NCI-H524 treated with DMSO at 0.1 percent for 48 hours (cell line): ENCODE results near the gene DENND1A.
A peak's percentile ranks its signal among the peaks of the same experiment; 100 is the strongest.

ENCODE experiments used
- DNase-seq: peaks from one replicate; lab custom pipeline; 2025; lab: John Stamatoyannopoulos, UW

The DENND1A gene

DNA sequence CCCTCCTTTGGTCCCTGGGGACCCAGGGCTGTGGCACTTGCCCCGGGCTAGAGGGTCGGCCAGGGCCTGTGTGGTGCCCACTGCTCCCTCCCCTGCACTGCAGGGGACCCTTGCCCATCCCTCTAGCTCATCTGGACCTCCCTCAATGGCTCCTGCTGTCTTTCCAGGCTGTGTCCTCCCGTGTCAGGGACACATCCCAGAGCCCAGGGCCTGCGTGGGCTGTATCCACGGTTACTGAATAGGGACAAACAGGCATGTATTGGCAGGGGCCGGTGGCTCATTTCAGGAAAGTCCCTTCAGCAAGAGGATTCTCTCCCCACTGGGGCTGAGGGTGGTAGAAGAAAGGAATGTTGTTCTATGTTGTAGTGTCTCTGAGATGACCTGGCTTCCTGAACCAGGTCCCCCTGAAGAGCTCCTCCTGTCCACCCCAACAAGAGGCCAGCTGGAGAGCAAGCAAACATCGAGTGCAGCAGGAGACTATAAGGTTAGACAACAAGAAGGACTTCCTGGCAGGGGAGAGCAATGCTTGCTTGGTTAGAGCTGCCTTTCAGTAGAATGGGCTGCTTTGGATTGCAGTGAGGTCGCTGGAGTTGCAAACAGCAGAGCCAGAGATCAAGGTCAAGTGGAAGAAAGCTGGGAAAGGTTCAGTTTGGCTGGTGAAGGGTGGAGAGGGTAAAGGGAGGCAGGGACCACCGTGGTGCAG, 575.0 kb downstream of the DENND1A start:
- DNase-seq = no peak

DNA sequence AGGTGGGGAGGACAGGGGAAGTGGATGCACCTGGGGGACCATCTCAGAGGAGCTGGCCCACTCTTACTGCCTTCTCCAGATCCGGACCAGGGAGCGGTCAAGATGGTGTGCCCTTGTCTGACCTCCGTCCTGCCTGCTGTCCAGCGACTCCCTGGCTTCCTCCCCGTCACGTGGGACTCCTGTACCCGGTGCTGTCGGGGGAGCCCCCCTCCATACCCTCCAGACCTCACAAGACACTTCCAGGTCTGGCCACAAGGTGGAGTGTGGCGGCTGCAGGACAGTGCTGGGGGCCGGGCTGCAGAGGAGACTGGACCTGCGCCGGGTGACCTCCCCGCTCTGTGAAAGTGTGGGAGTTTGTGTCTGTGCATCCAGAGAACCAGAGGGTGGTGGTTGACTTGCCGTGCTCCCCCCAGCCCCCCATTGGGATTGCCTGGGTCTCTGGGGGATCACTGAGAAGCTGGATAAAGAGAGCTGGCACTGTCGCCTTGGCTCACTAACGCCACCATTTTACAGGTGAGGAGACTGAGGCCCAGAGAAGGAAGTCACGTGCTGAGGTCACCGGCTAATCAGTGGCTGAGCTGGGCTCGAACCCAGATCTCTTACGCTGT, 575.8 kb downstream of the DENND1A start:
- DNase-seq = no peak

DNA sequence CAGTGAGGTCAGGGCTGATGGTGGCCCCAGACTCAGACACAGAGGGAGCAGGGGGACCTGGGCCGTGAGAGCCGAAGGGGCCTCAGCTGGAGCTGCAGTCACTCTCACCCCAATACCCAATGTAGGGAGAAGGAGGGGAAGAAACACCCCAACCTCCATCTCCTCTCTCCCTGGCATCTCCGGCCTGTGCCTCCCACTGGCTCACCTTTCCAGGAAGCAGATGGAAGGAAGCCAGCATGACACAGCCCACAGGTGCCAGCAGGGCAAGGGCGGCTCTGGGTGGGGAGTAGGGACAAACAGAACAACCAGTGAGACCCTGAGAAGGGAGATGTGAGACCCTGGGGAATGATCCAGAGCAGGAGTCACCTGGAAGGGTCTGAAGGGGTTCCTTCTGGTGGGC, 576.9 kb downstream of the DENND1A start:
- no peak for DNase-seq

DNA sequence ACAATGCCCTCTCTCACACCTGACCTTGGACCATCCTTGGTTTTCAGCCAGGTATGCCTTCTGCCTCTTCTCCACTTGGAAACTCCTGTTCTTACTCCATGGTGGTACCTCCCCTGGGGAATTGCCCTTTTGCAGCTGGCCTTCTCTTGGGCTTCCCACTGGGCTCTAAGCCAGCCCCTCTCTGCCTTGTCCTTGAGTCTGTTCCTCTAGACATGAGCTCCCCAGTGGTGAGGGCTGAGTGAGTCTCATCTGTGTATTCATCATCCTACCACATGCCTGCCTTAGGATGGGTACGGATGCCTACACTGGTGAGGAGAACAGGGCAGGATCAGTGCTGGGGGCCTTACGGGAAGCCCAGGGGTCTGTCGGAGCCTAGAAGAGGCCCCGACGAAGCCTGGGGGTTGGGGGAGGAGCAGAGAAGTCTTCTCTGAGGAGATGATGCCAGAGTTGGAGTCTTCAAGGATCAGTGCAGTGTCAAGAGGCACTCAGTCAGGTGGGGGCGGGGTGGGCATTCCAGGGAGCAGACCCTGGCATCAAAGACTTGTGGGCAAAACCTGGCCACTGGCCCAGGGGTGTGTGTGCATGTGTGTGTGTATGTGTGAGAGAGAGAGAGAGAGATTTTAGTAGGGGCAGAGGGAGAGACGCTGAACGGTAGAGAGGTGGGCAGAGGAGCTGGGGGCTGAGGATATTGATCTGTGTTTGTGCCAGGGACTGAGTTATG, 579.2 kb downstream of the DENND1A start:
- no peak for DNase-seq

DNA sequence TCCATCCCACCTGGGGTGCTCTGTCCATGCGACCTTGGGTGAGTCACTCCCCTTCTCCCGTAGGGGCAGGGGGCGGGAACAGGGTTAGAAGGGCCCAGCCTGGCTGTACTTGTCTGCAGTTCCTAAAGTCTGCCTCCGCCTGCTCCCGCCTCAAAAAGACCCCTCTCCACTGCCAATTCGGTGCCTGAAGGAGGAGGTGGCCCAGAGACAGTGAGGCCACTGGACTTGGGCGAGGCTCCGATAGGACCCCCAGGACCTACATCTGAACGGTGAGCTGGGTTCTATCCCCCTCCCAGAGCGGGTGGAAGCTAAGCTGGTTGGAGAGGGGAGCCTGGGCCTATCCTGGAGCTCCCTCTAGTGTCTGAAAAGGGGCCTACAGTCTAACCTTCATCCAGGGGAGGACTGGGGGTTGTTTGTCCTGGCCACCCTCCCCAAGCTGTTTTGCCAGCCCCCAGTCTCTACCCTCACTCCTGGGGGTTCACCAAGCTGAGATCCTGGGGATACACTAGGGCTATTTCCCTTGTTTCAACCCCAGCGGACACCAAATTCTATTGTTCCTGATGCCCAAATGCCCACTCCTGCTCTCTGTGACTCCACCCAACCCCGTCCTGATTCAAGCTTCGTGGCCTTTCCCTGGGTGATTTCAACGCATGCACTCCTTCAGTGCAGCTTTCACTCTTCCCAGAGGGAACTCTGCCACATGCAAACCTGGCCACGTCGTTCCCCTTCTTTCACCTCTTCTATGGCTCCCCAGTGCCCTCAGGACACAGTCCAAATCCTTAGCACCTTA, 580.0 kb downstream of the DENND1A start:
- DNase-seq = peak; percentile 18

DNA sequence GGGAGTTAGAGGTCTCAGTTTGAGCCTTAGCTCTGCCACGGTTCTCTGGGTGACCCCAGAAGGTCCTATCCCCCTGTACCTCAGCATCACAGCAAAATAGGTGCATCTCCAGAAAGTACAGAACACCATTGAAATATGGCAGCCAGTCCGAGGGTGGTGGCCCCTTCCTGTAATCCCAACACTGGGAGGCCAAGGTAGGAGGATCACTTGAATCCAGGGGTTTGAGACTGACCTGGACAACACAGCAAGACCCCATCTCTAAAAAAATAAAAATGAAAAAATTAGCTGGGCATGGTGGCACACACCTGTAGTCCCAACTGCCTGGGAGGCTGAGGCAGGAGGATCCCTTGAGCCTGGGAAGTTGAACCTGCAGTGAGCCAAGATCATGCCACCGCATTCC, 580.9 kb downstream of the DENND1A start:
- DNase-seq = no peak

DNA sequence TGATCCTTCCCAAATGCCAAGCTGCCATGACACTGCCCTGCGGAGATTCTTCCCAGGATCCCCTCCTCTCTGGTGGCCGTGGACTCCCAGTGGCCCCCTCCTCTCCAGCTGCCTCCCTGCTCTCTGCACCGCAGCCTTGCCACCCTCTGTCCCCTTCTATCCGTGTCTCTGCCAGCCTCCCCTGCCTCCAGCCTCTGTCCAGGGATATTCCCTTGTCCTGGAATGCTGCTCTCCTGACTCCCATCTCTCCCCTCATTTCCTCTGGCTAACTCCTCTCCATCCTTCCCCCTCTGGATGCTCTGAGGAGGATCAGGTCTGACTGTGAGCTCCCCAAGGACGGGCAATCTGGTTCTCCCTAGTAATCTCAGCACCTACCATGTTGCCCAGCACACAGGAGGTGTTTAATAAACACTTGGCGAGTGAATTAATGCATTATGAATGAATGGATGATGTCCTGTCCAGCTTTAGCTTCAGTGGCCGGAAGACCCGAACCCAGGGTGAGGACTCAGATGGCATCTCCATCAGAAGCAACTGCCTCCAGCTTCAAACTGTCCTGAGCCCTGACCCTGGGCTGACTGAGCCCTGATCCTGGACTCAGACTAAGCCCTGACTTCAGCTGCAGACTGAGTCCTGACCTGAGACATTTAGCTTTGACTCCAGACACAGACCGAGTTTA, 581.5 kb downstream of the DENND1A start:
- no peak for DNase-seq

DNA sequence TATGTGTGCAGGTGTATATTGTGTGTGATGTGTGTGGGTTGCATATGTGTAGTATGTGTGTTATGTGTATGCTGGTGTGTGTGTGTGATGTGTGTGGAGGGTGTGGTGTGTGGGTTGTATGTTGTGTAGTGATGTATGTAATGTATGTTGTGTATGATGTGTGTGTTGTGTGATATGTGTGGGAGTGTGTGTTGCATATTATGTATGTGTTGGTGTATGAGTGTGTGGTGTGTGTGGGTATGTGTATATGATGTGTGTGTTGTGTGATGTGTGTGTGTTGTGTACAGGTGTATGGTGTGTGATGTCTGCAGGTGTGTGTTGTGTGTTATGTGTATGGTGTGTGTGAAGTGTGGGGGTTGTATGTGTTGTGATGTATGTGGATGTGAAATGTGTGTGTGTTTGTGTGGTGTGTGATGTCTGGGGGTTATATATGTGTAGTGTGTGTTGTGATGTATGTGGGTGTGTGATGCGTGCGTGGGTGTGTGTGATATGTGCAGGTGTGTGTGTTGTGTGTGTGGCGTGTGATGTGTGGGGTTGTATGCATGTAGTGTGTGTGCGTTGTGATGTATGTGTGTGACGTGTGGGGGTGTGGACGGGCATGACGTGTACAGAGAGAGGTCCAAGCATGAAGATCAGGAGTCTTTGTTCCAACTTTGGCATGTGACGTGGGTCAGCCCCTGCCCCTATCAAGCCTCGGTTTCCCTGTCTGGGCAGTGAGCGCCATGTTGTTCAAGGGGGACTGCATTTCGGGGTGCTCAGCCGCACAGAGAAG, 582.5 kb downstream of the DENND1A start:
- DNase-seq = no peak

DNA sequence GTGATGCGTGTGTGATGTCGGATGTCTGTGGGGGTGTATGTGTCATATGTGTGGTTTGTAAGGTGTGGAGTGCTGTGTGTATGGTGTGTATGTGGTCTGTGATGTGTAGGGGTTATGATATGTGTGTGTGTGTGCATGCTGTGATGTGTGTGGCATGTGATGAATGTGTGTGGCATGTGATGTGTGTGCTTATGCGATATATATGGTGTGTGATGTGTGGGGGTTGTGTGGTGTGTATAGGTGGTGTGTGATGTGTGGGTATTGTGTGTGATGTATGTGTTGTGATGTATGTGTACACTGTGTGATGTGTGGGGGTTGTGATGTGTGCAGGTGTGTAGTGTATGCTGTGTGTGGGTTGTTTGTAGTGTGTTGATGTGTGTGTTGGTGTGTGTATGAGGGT, 583.1 kb downstream of the DENND1A start:
- no peak for DNase-seq

DNA sequence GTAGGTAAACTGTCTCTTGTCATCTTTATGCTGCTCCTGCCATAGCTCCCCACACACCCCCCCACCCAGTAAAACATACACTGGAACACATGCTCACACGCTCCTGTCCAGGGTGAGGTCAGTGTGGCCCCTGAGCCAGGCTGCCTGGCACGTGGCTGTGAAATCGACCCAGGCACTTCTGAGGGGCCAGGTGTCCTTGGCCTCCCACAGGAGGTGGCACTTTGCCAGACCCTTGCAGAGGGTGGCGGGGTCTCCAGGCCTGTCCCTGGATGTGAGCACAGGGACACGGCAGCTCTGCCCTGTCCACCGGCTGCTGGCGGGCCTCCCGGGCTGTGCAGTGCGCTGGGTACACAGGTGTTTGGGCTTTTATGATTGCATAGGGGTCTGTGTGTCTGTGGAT, 583.9 kb downstream of the DENND1A start:
- no peak for DNase-seq

DNA sequence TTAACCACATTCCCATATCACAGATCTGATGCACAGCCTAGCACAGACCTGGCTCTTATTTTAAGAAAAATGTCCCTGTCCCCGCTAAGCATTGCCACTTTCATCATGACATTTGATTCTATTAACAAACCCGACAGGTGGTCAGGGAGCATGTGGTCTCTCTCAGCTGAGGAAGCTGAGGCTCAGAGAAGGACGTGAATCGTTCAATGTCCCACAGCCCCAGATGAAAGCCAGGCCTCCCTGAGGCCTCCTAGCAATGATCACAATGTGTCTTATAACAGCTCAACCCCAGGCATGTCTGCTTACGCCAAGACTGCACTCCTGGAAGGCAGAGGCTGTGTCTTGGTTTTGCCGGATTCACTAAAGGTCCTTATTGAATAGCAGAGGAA, 584.4 kb downstream of the DENND1A start:
- DNase-seq = no peak

DNA sequence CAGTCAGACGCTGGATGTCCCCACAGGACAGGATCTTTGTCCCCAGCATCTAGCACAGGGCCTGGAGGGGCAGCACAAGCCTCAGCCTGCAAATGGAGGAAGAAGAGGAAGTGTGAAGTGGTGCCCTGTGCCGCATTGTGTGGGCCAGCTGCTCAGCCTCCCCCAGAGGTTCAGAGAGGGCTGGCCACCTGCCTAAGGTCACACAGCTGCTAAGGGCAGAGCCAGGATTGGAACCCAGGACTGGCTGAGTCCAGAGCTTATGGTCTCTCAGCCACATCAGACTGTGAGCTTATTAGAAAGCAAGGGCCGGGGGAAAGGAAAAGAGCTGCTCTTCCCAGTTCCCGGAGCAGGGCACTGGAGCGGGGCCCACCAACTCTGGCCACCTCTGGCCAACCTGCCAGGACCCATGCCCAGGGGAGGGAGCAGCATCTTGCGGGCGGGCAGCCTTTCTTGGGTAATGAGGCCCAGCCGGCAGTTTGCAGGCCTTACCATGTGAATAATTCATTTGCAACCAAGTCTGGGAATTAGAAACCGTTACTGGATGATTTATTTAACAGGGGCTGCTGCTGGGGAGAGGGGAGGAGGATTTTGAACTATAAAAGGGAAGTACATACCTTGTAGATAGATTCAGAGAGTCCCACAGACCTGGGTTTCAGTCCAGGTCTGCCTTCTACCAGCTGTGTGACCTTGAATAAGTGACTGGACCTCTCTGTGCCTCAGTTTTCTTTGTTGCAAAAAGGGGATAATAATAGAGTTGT, 585.6 kb downstream of the DENND1A start:
- DNase-seq = no peak

DNA sequence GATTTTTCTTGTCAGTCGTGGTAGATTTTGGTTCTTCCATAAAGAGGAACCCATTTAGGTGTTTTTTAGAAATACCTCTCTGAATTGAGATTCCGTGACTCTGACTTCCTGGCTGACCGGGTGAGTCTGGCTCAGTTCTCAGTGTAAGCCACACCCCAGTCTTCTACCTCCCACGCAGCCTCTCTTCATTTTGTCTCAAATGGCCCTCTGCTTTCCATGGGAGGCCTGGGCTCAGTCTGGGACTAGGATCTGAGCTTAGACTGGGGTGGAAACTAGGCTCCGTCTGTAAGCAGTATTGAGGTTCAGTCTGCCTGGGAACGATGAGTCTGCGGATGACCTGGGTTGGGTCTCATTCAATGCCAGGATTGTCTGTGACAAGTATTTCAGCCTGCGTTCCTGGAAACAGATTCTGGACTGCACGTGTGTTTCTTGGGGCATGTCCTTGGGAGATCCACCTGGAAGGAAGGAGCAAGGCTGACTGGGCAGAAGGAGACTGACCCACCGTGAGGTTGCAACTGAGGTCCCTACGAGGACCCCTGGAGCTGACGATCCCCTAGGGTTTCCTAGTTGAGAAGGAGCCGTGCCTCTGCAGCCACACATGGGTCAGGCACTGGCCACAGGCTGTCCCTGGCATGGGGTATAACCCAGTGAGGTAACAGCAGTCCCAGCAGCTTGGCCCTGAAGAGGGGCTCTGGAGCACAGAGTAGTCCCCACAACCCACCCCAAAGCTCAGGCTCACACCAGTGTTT, 586.3 kb downstream of the DENND1A start:
- DNase-seq = no peak

DNA sequence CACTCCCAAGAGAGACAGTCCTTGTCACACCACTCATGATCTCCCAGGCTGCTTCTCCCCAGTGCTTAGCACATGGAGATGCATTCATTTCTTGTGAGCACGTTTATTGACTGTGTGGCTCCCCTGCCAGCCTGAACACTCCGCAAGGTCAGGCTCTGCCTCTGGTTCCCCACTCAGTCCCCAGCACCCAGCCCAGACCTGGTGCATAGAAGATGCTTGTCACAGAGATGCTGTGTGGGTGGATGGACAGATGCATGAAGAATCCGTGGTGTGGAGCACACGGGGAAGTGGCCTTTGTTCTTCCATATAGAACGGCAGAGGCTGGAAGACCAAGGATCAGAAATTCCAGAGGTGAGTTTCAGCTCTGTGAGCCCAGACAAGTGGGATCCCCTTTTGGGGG, 587.7 kb downstream of the DENND1A start:
- no peak for DNase-seq

DNA sequence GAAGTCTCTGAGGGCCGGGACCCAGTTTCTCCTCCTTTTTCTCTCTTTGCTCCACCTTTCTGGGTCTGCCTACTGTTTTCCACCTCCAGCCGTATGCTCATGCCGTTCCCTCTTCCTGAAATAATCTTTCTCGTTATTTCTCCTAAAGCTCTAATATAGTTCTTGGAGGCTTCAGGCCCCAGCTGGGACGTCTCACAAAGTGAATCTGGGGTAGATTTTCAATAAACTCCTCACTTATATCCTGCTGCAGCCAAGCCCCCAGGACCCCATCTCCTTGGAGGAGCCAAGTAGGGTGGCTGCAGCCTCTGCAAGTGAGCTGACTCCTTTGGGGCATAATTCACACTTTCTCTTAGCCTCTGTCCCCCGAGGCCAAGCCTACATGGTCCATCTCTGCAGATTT, 588.1 kb downstream of the DENND1A start:
- DNase-seq = no peak

DNA sequence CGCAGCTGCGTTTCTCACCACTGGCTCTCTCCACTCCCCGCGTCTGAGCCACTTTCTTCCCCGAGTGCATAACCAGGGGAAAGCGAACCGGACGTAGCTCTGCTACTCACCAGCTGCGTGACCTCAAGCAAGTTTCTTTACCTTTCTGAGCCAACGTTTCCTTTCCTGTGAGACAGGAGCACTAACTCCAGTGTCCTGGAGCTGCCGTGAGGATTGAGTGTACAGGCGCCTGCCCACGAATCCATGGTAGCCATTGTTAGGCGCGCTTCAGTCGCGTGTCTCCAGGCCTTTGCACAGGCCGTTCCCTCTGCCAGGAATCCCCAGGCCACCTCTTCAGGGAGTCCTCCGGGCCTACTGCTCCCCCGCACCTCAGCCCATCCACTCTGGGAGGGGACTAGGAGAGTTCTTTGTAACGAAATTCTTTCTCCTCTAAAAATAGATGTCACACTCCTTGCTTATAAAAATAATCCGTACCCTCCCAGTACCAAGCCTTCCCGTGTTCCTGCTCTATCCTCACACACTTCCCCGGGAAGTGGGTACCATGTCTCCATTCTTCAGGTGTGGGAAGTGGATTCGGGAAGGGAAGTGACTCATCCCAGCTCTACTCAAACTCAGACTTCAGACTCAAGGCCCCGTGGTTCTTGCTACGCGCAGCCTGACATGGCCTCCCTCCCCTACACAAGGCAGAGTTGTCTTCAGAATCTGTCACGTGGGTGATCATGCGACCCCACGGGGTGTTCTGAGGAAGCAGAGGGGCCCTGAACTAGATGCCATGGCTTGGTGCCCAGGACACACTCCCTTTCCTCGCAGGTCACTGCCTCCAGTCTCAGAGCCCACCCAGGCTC, 590.0 kb downstream of the DENND1A start:
- DNase-seq = no peak

DNA sequence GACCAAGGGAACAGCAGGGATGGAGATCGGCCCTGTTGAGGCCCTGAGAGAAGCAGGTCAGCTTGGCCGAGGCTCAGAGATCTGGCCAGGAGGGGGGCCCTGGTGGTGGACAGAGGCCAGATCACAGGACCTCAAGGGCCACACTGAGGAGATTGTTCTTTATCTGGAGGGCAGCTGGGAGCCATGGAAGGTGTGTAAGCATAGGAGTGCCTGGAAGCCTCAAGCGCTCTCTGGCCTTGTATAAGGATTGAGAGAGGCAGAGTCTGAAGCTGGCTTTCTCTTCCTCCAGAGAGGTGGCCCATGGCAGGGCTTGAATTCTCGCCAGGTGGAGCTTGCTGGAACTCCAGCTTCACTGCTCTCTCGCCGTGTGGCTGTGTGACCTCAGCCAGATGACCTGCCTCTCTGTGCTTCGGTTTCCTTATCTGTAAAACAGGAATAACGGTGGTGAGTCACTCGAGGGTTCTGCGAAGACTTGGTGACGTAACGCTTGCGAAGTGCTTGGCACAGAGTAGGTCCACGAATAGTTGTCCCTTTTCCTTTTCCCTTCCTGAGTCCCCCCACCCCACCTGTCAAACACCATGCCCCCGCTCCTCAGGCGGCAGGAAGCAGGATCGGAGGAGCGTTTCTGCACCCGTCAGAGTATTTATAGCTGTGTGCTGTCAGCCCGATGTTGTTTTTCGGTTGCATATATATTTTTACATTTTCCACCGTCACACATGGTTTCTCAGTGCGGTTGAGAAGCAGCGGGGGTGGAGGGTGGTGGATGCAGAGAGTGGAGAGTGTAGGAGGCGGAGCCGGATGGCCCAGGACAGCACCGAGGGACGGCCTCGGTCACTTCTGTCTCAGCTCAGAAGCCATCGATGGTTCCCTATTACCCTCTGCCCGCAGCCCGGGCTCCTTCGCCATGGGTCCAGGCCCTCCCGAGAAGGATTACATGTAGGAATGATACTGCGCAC, 590.9 kb downstream of the DENND1A start:
- DNase-seq = no peak

DNA sequence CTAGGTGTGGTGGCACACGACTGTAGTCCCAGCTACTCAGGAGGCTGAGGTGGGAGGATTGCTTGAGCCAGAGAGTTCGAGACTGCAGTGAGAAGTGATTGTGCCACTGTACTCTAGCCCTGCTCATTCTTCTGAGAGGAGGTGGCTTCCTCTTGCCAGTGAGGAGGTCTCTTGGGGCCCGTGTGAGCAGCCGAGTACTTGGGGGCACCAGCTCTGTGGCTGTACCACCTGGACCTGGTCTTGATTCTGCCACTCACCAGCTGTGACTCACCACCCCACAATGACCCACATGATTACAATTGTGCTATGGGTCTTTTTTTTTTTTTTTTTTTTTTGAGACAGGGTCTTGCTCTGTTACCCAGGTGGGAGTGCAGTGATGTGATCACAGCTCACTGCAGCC, 592.0 kb downstream of the DENND1A start:
- DNase-seq = no peak
